Measurements from ENCODE around the gene VTI1A. TPM values are rescaled to one million over a fixed set of nuclear protein-coding genes. Genes with fewer than 3 reads are reported as not detected.

Gene VTI1A
- total and polyA plus RNA-seq, 2 of the 13 experiments (the other 11 are each of a cell fraction or from before 2014, with no cell fraction given) = 11.7 to 32.7 TPM

DNA sequence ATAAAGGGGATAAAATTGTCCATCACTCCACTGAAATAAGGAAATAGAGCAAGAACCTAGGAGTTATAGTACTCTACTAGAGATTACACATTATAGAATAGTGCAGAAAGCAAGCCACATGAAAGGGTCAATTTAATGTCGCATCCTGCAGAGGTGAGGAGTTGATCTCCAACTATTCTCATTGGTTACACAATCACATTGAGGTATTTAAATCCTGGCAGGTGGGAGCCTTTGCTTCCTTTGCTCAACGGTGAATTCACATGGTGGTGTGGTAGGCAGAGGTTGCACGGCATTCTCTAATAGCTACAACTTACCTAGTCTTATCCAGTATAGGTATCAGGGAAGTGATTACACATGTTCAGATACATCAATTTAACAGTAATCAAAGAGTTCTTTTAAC lies 304.6 kb downstream of the VTI1A start:
- Histone ChIP-seq H3K36me3 (replicated peaks in 1 of 2; ENCODE audit: control insufficient read depth in 1 of 2, insufficient read depth in 2 of 2, low read length in 2 of 2) (no peaks in the 10 kb centered on the region; a peak in 1 of 5 replicates), H3K4me2 (ENCODE audit: low read depth, low read length) (0 out of 2 replicates have a peak overlapping the region, but pooled peaks have one; percentile 5), H3K79me2 (ENCODE audit: insufficient read depth, low read length) (no peaks in the 10 kb centered on the region), H3K4me3 (replicated peaks in 1 of 3; ENCODE audit: insufficient read depth in 1 of 3, low read depth in 2 of 3, low read length in 3 of 3) (no peak overlapping the region), H3K4me1 (ENCODE audit: insufficient read depth, low read length) (peaks cover 77% of the 10 kb centered on the region), H3K27ac (ENCODE audit: extremely low read length, insufficient read depth, low read length) (peak overlapping the region; percentile 86), H4K20me1 (ENCODE audit: insufficient read depth, low read length) (no peaks in the 10 kb centered on the region), H3K27me3 (ENCODE audit: control insufficient read depth in 1 of 2, insufficient read depth in 2 of 2, low read length in 2 of 2) (no peaks in the 10 kb centered on the region), H2AFZ (ENCODE audit: low read length) (no peak overlapping the region), H3K9me3 (ENCODE audit: low read length) (no peaks in the 10 kb centered on the region), H3K9ac (ENCODE audit: insufficient read depth, low read depth, low read length) (no peak overlapping the region)
- BruUV-seq (replicated peaks) = no TSS peak
- WGBS (ENCODE audit: low lambda C conversion rate) = 90% methylated on average over 3 of the region's 3 CpGs
- FAIRE-seq (no peak), DNase-seq (ENCODE audit: low spot score) (no peak), ATAC-seq (no peak)
- ChIA-PET CTCF (ENCODE audit: low intra/inter-chr PET ratio, low total read pairs) (no interaction called here), POLR2A (interaction anchor here (1.0 to 2.4 kb wide), 7 partner anchors 8 to 199 kb away, joined by 3 to 12 read pairs (median 5); no protein-coding TSS in a partner anchor)
- in situ Hi-C loops (cut with HindIII; ENCODE audit: extremely low pct_ligation_motif_present, low pct_unique_long_range_greater_than_20kb) = no loop called here
- peak; percentile 41; the same call in 1 of the 2 replicates for TF ChIP-seq CEBPB (IDR thresholded peaks at IDR 0.05; ENCODE audit: borderline replicate concordance, low read depth, low read length)
- TF ChIP-seq CCAR2 (optimal IDR thresholded peaks at IDR 0.05; ENCODE audit: low read depth, low read length) = no peak
- intact Hi-C loops (cut with micrococcal nuclease; ENCODE audit: unreplicated experiment) = loop anchor here (2.0 kb wide), 1 partner anchor 63 kb away; no protein-coding TSS in a partner anchor

DNA sequence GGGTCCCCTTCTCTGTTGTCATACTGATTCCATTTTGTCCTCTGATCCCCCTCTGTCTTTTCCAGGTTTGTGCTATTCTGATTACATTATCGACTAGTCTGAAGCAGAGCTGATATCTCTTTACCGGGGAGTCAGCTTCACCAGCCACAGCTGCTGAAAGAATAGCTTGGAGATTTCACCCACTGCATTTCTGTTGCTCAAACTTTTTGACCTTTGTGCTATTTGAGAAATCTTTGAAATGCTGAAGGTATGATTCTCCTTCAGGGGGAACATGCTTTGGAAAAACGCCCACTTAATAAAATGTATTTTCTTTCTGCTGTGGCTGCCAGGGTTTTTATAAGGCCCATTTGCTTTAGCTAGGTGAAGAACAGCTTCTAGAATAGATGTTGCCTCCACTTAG lies 305.3 kb downstream of the VTI1A start:
- no peak for DNase-seq (ENCODE audit: low spot score)
- ChIA-PET CTCF (ENCODE audit: low intra/inter-chr PET ratio, low total read pairs) (no interaction called here), POLR2A (interaction anchor here (1.0 to 2.4 kb wide), 7 partner anchors 8 to 198 kb away, joined by 3 to 12 read pairs (median 5); no protein-coding TSS in a partner anchor)
- peak overlapping the region; percentile 15; the same call in 1 of the 2 replicates for H3K9ac ChIP-seq (ENCODE audit: insufficient read depth, low read depth, low read length)
- in situ Hi-C loops (cut with HindIII; ENCODE audit: extremely low pct_ligation_motif_present, low pct_unique_long_range_greater_than_20kb) = no loop called here
- intact Hi-C loops (cut with micrococcal nuclease; ENCODE audit: unreplicated experiment) = no loop called here
- FAIRE-seq = peak; percentile 68
- H3K4me2 ChIP-seq (ENCODE audit: low read depth, low read length) = peak overlapping the region; percentile 28; the same call in 1 of the 2 replicates
- H3K27ac ChIP-seq (ENCODE audit: extremely low read length, insufficient read depth, low read length) = peak overlapping the region; percentile 86
- no peak overlapping the region for H3K4me3 ChIP-seq (replicated peaks in 1 of 3; ENCODE audit: insufficient read depth in 1 of 3, low read depth in 2 of 3, low read length in 3 of 3)
- 22% methylated on average over 3 of the region's 3 CpGs for WGBS (ENCODE audit: low lambda C conversion rate)
- H3K27me3 ChIP-seq (ENCODE audit: control insufficient read depth in 1 of 2, insufficient read depth in 2 of 2, low read length in 2 of 2) = no peaks in the 10 kb centered on the region
- H4K20me1 ChIP-seq (ENCODE audit: insufficient read depth, low read length) = no peaks in the 10 kb centered on the region
- H2AFZ ChIP-seq (ENCODE audit: low read length) = no peak overlapping the region
- no peaks in the 10 kb centered on the region for H3K9me3 ChIP-seq (ENCODE audit: low read length)
- H3K4me1 ChIP-seq (ENCODE audit: insufficient read depth, low read length) = peaks cover 83% of the 10 kb centered on the region
- ATAC-seq = peak; percentile 20; the same call in 2 of the 3 replicates
- BruUV-seq (replicated peaks) = no TSS peak
- no peaks in the 10 kb centered on the region for H3K79me2 ChIP-seq (ENCODE audit: insufficient read depth, low read length)
- no peaks in the 10 kb centered on the region; a peak in 1 of 5 replicates for H3K36me3 ChIP-seq (replicated peaks in 1 of 2; ENCODE audit: control insufficient read depth in 1 of 2, insufficient read depth in 2 of 2, low read length in 2 of 2)
- TF ChIP-seq NR2C2 (CRISPR knock-in tag; IDR thresholded peaks at IDR 0.05; ENCODE audit: borderline replicate concordance) (no peak), KDM1A (CRISPR knock-in tag; IDR thresholded peaks at IDR 0.05) (no peak), TCF7L2 (IDR thresholded peaks at IDR 0.05; ENCODE audit: low read depth, low read length) (no peak), KDM5A (IDR thresholded peaks at IDR 0.05; ENCODE audit: borderline replicate concordance, low read length) (no peak), ZNF451 (CRISPR knock-in tag; IDR thresholded peaks at IDR 0.05) (no peak), SP4 (CRISPR knock-in tag; IDR thresholded peaks at IDR 0.05) (no peak), ZNF160 (CRISPR knock-in tag; IDR thresholded peaks at IDR 0.05) (no peak), ZNF12 (CRISPR knock-in tag; IDR thresholded peaks at IDR 0.05) (peak; percentile 87), ZNF570 (CRISPR knock-in tag; IDR thresholded peaks at IDR 0.05; ENCODE audit: borderline replicate concordance) (no peak), ZNF839 (CRISPR knock-in tag; IDR thresholded peaks at IDR 0.05; ENCODE audit: borderline replicate concordance) (no peak), ZNF343 (CRISPR knock-in tag; IDR thresholded peaks at IDR 0.05) (no peak), ZMYM2 (CRISPR knock-in tag; IDR thresholded peaks at IDR 0.05) (no peak), GATAD2A (CRISPR knock-in tag; IDR thresholded peaks at IDR 0.05) (peak; percentile 50), KAT8 (CRISPR knock-in tag; IDR thresholded peaks at IDR 0.05) (no peak), FOXC1 (CRISPR knock-in tag; IDR thresholded peaks at IDR 0.05; ENCODE audit: borderline replicate concordance) (no peak), FOSL2 (CRISPR knock-in tag; IDR thresholded peaks at IDR 0.05) (0 out of 2 replicates have a peak, but pooled peaks have one; percentile 19)
- TF ChIP-seq, protein P1, sequence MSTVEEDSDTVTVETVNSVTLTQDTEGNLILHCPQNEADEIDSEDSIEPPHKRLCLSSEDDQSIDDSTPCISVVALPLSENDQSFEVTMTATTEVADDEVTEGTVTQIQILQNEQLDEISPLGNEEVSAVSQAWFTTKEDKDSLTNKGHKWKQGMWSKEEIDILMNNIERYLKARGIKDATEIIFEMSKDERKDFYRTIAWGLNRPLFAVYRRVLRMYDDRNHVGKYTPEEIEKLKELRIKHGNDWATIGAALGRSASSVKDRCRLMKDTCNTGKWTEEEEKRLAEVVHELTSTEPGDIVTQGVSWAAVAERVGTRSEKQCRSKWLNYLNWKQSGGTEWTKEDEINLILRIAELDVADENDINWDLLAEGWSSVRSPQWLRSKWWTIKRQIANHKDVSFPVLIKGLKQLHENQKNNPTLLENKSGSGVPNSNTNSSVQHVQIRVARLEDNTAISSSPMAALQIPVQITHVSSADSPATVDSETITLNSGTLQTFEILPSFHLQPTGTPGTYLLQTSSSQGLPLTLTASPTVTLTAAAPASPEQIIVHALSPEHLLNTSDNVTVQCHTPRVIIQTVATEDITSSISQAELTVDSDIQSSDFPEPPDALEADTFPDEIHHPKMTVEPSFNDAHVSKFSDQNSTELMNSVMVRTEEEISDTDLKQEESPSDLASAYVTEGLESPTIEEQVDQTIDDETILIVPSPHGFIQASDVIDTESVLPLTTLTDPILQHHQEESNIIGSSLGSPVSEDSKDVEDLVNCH (CRISPR knock-in tag; IDR thresholded peaks at IDR 0.05) = no peak

Measured in HepG2 (cell line).